ENCODE results near the gene TSPAN3.
A peak's percentile ranks its signal among the peaks of the same experiment; 100 is the strongest.

TSPAN3 gene

DNA sequence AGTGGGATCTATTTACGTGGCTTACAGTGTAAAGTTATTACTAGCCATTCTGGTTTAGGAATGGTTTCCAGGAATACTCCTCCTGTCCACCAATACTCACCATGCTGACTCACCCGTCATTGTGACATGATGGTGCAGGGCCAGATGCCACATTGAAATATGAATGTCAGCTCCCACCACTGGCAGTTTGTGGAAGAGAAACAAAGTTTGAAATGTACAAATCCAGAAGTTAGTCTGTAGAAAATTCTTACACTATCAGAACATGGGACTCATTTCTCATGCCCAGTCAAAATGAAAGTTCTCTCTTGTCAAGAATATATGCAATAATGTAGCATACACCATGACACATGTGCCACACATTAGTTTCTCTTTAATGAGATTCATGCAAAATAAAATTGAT lies 14.4 kb upstream of the TSPAN3 start:
- no peak for DNase-seq (ENCODE audit: extremely low read depth in 1 of 2, low read depth in 1 of 2)

DNA sequence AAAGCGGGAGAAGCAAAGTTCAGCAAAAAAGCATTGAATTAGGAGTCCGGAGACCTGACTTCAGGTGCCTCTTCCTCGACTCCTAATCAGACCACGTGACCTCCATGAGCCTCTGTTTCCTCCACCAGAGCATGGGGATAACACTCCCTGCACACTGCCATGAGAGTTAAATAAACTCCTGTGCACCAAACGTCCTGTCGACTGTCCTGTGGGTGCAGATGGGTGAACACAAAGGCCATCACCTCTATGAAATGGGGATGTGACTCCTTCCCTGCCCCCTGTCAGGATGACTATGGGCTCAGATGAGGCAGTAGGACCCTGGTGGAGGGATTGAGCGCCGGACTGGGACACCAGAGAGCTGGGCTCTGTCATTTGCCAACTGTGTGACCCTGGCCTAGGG lies 13.5 kb upstream of the TSPAN3 start:
- no peak for DNase-seq (ENCODE audit: extremely low read depth in 1 of 2, low read depth in 1 of 2)

DNA sequence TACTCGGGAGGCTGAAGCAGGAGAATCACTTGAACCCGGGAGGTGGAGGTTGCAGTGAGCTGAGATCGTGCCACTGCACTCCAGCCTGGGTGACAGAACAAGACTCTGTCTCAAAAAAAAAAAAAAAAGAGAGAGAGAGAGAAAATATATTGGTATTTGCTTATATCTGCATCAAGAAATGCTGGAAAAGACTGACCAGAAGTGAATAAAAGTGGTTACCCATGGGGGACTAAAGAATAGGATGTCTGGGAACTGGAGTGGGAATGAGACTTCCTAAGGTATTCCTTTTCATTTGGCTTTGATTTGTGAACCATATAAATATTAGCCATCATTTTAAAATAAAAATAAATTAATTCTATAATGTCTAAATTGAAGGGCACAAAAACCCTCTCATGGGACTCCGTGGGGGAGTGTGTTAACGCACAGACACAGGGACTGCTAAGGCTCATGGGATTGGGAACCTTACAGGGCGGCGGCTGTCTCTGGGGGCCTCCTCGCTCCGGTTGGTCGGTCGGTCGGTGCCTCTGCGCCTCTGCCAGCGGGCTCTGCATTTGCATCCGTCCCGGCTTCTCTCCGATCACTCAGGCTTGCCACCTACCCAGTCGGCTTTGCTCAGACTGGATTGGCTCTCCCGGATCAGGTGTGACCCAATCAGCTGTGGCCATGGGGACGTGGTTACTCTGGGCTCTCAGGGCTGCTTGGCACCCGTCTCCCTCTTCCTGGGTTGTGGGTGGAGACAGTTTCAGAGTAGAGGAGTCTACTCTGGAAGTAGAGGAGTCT lies 12.7 kb upstream of the TSPAN3 start:
- peak in 1 of 2 donors; percentile 32 for DNase-seq (ENCODE audit: extremely low read depth in 1 of 2, low read depth in 1 of 2)

DNA sequence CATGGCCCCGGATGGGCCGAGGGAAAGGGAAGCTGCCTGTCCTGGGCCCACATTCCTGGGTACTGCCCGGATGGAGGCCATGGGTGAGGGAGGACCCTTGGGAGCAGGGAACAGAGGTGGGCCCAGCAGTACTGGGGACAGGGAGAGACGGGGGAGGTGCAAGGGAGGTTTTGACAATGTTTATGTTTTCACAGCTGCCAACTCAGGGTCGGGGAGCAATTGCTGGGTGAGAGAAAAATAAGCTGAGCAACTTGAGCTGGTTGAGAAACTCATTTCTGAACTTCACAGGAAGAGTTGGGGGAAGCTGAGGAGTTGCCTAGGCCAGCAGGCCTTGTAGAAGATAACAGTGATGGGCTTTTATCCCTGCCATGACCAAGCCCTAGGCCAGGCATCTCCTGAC lies 11.1 kb upstream of the TSPAN3 start:
- DNase-seq (ENCODE audit: extremely low read depth in 1 of 2, low read depth in 1 of 2) = no peak

DNA sequence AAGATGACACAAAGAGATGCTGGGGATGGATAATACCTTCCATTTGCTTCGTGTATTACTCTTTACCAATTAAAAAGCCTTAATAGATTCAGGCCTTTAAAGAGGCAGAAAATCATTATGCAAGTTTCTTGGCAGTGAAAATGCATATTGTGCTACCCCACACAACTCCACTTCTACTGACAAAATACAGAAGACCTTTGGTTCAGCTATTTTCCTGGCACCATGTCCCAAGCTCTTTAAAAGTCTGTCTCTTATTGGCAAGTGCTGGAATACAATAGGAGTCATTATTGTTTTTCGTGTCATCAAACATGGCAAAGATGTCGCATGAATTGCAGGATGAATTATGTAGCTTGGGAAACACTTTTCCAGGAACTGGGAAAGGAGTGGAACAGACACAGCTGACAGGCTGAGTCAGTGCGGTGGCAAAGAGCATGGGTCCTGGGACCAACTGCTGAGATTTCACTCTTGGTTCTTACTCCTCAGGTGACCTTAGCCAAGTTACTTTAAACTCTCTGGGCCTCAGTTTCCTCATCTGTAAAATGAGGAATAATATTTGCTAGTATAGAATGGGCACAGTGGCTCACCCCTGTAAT lies 5.5 kb upstream of the TSPAN3 start:
- DNase-seq (ENCODE audit: extremely low read depth in 1 of 2, low read depth in 1 of 2) = no peak

DNA sequence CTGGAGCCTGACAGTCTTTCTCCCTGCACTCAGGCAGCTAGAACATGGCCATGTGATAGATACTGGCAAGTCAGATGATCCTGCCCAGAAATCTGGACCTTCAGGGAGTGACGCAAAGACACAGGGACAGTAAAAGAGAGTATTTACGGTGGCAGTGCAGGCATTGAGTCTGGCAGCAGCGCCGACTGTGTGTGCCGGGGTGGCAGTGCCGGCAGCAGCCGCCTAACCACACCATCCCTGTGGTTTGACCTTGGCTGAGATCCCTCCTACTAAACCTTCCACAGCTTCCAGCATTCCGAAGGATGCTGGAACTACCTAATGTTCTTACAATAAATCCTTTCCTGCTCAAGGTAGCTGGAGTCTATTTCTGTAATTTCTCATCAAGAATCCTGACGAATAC lies 4.6 kb upstream of the TSPAN3 start:
- DNase-seq (ENCODE audit: extremely low read depth in 1 of 2, low read depth in 1 of 2) = no peak

DNA sequence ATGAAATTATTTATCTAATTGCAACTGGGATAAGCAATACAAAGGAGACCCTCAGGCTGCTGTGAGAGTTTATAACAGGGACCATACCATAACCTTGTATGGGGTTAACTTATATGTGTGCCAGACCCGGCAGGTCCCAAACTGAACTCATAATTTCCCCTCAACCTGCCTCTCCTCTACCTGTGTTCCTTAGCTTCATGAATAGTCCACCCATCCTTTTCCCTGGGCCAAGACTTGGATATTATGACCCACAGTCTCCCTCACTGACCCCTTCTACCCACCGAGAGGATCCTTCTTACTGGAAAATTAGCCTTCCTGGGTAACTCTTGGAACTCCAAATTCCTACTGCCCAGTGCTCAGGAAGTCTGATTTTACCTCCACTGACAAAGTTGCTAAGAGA lies 3.4 kb upstream of the TSPAN3 start:
- no peak for DNase-seq (ENCODE audit: extremely low read depth in 1 of 2, low read depth in 1 of 2)

DNA sequence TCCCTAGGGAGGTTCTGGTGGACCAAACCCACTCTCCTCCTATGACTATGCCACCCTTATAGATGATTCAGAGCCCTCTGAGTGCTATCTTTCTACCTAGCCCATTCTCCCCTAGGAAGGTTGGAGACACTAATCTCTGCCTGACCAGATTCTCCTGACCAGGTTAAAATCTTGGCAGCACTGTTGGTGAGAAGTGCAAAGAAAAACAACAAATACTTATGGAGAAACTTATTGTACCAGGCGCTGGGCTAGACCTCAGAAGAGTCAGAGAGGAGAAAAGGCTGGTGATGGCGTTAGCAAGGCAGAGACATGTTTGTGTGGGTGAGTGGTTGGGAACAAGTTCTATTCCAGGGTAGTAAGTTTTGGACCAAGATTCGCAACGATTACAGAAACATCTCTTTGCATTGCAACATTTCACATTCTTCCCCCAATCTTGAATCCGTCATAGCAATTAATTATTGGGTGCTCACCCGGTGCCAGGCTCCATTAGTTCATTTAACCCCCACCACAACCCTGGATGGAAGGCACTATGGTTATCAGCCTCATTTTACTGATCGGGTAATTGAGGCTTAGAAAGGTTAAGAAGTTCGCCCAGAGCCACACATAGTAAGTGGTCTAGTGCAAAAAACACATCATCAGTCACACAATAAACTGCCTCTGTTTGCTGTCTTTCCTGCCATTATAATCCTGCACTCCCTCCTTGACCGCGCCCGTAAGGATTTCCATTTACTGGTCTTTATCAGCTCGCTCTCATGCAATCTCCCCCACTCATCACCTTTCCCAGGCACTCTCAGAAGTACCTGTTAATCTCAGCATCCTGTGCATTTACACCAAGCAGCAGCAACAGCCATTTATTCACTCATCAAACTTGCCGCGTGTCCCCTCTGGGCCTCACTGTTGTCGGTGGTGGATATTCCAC lies 655 bp upstream of the TSPAN3 start:
- DNase-seq (ENCODE audit: extremely low read depth in 1 of 2, low read depth in 1 of 2) = no peak

DNA sequence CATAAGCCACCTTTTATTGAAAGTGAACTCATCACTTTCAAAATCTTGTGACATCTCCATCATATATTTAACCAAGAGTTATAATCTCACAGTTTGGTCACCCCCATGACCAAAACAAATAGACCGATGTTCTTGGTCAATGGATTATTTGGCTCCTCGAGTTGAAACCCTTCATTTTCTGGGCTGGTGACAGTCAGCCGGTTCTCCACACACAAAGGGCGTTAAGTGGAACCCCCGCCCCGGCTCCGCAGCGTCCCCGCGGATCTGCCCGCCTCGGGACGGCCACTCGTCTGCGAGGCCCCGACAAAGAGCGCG lies 772 bp downstream of the TSPAN3 start:
- no peak for DNase-seq (ENCODE audit: extremely low read depth in 1 of 2, low read depth in 1 of 2)

DNA sequence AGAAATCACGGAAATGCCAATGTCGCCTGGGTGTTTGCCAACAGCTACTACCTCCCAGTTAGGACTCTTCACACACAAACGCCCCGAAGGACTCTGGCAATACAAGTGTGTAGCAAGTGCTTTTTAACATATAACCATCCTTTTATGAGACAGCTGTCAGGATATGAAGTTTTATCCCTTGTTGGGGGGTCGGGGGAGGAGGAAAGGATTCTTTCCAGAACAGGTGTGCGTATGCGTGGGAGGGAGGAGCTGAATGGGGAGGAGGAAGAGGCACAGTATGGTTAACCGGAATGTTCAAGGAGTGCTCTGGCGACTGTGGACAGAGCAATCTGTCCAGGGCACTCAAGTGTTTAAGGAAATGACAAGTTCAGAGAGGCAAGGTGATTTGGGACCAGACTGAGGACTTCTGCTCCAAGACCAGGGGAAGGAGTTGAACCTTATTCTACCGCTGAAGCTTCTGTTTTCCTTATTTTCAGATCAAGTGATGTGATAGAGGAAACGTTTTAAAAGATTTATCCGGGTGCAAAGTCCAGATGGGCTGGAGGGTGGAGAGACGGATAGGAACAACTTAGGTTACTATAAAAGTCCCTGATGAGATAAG lies 1.3 kb downstream of the TSPAN3 start:
- no peak for DNase-seq (ENCODE audit: extremely low read depth in 1 of 2, low read depth in 1 of 2)

DNA sequence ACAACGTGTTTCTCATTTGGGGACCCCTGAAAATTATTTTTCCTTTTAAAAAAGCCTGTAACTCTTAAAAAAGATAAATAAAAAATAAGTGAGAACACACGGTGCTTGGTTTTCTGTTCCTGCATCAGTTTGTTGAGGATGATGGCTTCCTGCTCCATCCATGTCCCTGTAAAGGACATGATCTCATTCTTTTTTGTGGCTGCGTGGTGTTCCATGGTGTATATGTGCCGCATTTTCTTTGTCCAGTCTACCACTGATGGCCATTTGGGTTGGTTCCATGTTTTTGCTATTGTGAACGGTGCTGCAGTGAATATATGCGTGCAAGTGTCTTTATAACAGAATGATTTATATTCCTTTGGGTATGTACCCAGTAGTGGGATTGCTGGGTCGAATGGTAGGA lies 2.3 kb downstream of the TSPAN3 start:
- no peak for DNase-seq (ENCODE audit: extremely low read depth in 1 of 2, low read depth in 1 of 2)

DNA sequence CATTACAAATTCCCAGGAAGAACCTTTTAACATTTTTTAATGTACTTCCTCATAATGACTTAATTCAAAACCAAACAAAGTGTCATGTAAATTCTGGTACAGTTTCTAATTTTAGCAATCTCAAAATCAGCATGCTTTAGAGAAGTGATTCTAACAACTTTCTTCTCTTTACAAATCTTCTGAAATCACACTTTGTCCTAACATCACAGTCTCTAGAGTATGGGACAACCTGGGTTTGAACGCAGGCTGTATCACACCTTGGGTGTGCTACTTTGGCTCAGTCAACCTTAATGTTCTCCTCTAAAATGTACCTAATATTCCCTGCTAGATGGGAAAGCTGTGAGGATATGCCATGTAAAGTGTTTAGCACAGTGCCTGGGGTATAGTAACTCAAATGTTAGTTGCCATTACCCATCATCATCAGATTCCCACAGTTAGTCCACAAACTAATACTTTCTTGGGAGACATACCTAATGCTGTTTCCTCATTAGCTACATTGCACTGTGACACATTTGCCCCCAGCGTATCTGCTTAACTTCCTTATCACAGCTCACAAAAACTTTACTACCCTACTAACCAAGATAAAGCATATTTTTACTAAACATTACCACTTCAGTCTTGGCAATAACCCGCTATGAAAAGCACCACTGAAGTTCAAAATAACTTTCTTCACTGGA lies 3.1 kb downstream of the TSPAN3 start:
- DNase-seq (ENCODE audit: extremely low read depth in 1 of 2, low read depth in 1 of 2) = no peak

DNA sequence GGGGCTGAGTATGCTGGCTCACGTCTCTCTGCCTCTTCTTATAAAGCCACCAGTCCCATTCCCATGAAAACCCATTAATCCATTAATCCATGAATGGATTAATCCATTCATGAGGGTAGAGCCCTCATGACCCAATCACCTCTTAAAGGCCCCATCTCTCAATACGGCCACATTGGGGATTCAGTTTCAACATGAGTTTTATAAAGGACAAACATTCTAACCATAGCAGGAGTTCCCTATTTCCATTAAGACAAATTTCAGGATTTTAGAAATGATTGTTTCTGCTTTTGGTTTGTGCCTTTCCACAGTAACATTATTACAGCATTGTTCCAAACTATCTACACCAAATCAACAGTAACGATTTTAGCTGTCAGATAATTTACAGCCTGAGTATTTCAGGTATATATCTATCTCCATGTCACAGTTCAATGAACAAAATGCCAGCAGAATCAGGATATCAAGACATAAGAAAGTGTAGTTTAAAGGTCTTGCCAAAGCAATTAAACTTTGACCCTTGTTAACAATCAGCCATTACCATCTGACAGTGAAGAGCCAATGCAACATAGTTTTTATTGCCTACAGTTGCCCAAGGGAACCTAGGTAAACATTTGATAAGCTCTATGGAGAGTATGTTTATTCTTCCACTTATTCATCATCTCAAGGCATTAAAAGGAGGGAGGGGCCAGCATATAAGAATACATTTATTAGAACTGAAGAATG lies 3.8 kb downstream of the TSPAN3 start:
- no peak for DNase-seq (ENCODE audit: extremely low read depth in 1 of 2, low read depth in 1 of 2)

DNA sequence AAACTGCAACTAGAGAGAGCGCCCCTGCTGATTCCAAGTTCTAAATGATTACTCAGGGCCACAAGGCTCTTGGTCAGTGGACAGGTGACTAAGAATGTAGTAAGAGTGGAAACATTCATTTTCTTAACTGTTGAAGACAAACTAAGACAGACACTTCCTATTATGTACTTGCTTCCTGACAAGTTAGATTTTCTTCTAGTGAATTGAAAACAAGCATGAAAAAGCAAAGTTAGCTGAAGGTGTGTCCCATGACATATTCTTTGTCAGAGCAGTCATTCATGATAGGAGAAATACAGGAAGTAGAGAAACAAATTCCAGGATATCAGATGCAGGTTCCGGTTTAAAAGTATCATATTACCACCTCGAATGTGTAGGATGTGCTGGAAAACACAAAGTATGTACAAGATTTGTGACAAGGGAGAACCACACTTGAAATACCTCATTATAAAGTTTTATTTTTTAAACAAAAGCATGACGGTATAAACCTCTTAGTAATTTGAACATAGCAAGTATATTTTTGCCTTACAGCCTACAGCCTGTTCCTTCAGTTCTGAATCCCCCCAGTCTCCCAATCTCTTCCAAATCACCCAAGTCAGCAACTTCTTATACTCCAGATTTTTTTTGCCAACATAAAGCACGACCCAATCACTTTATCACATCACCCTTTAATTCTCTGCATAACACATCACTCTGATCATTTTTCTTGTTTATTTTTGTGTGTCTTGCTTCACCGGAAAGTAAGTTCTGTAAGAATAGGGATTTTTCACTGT lies 6.2 kb downstream of the TSPAN3 start:
- no peak for DNase-seq (ENCODE audit: extremely low read depth in 1 of 2, low read depth in 1 of 2)

DNA sequence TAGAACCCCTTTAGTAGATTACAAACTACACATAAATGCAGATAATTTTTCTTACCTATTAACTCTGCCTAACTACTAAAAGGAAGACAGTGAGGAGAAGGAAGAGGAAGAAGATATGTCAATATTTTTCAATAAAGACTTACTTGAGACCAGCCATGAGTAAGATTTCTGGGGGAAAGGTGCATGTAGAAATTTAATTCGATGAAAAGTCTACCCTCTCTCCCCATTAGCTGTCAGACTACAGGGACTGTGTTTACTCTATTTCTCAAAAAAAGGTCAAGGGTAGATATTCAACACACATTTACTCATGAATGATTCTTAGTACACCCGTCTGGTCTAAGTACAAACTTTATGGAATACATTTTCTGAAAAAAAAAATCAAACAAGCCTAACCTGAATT lies 6.8 kb downstream of the TSPAN3 start:
- no peak for DNase-seq (ENCODE audit: extremely low read depth in 1 of 2, low read depth in 1 of 2)

DNA sequence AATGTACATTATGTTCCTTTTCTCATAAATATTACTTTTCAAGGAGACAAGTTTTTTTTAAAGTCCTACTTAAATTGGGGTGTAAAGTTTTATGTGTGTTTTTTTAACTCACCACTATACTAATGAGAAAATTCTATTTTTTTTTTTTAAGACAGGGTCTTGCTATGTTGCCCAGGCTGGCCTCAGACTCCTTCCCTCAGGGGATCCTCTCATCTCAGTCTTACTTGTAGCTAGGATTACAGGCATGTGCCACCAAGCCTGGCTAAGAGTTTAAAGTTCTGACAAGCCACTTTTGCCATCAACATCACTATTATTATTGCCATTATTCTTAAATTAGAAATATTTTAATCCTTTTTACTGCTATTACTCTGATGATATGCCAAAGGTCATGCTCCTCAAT lies 7.7 kb downstream of the TSPAN3 start:
- DNase-seq (ENCODE audit: extremely low read depth in 1 of 2, low read depth in 1 of 2) = no peak

DNA sequence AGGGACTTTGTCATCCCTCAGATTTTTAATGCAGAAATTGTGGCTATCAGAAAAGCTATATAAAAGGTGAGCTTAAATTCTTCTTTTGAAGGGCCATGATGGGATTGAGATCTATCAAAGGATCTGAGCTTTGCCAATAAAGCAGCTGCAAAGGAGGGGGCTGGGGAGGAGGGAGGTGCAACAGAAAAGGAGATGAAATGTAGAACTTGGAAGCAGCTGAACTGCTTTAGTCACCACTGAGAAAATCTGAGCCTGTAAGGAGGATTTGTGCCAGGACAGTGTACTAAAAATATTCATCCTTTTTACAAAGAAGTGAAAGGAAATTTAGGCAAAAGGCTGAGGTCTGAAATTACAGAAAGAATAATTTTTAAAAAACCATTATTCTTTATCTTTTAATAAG lies 10.4 kb downstream of the TSPAN3 start:
- DNase-seq (ENCODE audit: extremely low read depth in 1 of 2, low read depth in 1 of 2) = no peak

DNA sequence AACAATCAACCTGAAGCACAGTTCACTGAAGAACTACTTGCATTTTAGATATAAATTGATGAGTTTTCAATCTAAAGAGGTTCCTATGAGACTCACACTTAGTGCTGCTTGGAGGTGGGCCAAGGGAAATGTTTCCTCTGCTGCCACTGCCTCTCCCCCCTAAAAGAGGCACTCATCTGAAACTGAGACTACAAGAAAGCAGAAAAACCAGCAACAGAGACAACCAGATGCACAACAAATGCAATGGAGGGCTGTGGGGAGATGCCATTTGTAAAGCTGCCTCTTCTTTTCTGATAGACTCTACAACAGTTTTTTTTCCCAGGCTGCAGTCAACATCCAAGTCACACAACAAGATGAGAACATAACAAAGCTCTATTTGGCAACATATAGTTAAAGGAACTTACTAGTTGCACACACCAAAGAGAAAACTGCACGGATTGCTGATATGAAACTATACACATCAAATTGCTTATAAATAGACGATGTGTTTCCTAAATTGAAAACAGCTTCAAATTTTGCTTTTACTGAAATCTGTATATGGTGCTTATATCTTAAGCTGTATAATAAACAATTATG lies 11.0 kb downstream of the TSPAN3 start:
- DNase-seq (ENCODE audit: extremely low read depth in 1 of 2, low read depth in 1 of 2) = no peak

DNA sequence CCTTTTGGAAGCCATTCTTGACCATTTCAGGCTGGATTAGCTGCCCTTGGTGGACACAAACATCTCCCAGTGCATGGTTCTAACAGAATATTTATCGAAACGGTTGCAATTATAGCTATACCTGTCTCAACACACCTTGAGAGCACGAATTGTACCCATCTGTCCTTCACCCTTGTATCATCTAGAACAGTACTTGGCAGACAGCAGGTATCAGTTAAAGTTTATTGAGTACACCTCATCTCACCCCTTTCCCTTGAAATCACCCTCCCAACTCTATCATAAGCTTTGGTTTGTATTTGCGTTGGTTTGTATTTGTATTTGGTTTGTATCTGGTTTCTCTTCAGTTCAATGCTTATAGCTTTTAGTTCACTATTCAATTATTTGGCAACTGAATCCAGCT lies 12.4 kb downstream of the TSPAN3 start:
- DNase-seq (ENCODE audit: extremely low read depth in 1 of 2, low read depth in 1 of 2) = no peak

All from activated CD8-positive, alpha-beta memory T cell treated with anti-CD3 and anti-CD28 coated beads for 1 hour (primary cell).